ENCODE measurements around the gene SEPTIN10.

SEPTIN10 gene

GRCh38 chr2:109530712-109531111, 83.1 kb downstream of the SEPTIN10 start:
- no peak for TF ChIP-seq GATA3 (IDR thresholded peaks at IDR 0.05; ENCODE audit: low read depth, low read length)
- no peak for TF ChIP-seq GATA2 (IDR thresholded peaks at IDR 0.05; ENCODE audit: low read depth, low read length)

- TF ChIP-seq GATA2 (IDR thresholded peaks at IDR 0.05; ENCODE audit: low read depth, low read length) (no peak), GATA3 (IDR thresholded peaks at IDR 0.05; ENCODE audit: low read depth, low read length) (no peak)
These were observed 84.0 kb downstream of the SEPTIN10 start for GRCh38 chr2:109529532-109530449.

- TF ChIP-seq GATA3 (IDR thresholded peaks at IDR 0.05; ENCODE audit: low read depth, low read length) (no peak), GATA2 (IDR thresholded peaks at IDR 0.05; ENCODE audit: low read depth, low read length) (no peak)
These were observed 84.8 kb downstream of the SEPTIN10 start for GRCh38 chr2:109528811-109529501.

GRCh38 chr2:109527846-109528705, 85.7 kb downstream of the SEPTIN10 start:
- TF ChIP-seq GATA2 (IDR thresholded peaks at IDR 0.05; ENCODE audit: low read depth, low read length) (no peak), GATA3 (IDR thresholded peaks at IDR 0.05; ENCODE audit: low read depth, low read length) (no peak)

- no peak for TF ChIP-seq GATA2 (IDR thresholded peaks at IDR 0.05; ENCODE audit: low read depth, low read length)
- TF ChIP-seq GATA3 (IDR thresholded peaks at IDR 0.05; ENCODE audit: low read depth, low read length): no peak
These were observed 86.7 kb downstream of the SEPTIN10 start for GRCh38 chr2:109527079-109527478.

- TF ChIP-seq GATA2 (IDR thresholded peaks at IDR 0.05; ENCODE audit: low read depth, low read length) (no peak), GATA3 (IDR thresholded peaks at IDR 0.05; ENCODE audit: low read depth, low read length) (no peak)
These were observed 87.3 kb downstream of the SEPTIN10 start for GRCh38 chr2:109526442-109526970.

- TF ChIP-seq GATA3 (IDR thresholded peaks at IDR 0.05; ENCODE audit: low read depth, low read length) (no peak), GATA2 (IDR thresholded peaks at IDR 0.05; ENCODE audit: low read depth, low read length) (no peak)
These were observed 87.9 kb downstream of the SEPTIN10 start for GRCh38 chr2:109525836-109526235.

- TF ChIP-seq GATA2 (IDR thresholded peaks at IDR 0.05; ENCODE audit: low read depth, low read length) (no peak), GATA3 (IDR thresholded peaks at IDR 0.05; ENCODE audit: low read depth, low read length) (no peak)
These were observed 90.0 kb downstream of the SEPTIN10 start for GRCh38 chr2:109523536-109524361.

GRCh38 chr2:109523121-109523520, 90.6 kb downstream of the SEPTIN10 start:
- TF ChIP-seq GATA2 (IDR thresholded peaks at IDR 0.05; ENCODE audit: low read depth, low read length) (no peak), GATA3 (IDR thresholded peaks at IDR 0.05; ENCODE audit: low read depth, low read length) (no peak)

GRCh38 chr2:109522063-109522374, 91.7 kb downstream of the SEPTIN10 start:
- TF ChIP-seq GATA2 (IDR thresholded peaks at IDR 0.05; ENCODE audit: low read depth, low read length) (no peak), GATA3 (IDR thresholded peaks at IDR 0.05; ENCODE audit: low read depth, low read length) (no peak)

GRCh38 chr2:109521233-109522062, 92.3 kb downstream of the SEPTIN10 start:
- TF ChIP-seq GATA2 (IDR thresholded peaks at IDR 0.05; ENCODE audit: low read depth, low read length) (no peak), GATA3 (IDR thresholded peaks at IDR 0.05; ENCODE audit: low read depth, low read length) (no peak)

- TF ChIP-seq GATA2 (IDR thresholded peaks at IDR 0.05; ENCODE audit: low read depth, low read length) (no peak), GATA3 (IDR thresholded peaks at IDR 0.05; ENCODE audit: low read depth, low read length) (no peak)
These were observed 94.3 kb downstream of the SEPTIN10 start for GRCh38 chr2:109519513-109519912.

All from SH-SY5Y (cell line).